Measurements from ENCODE around the gene MARF1. TPM values are rescaled to one million over a fixed set of nuclear protein-coding genes. Genes with fewer than 3 reads are reported as not detected.
"Not testable (repeated sequence)": the region's sequence is repeated elsewhere in the genome, so short reads cannot be mapped to it uniquely, and the experiment has no call there.

MARF1 gene
- total RNA-seq, 1 donor from 2014 or later = 15.3 TPM

GRCh38 chr16:15650698-15651171 is 7.8 kb upstream of the MARF1 start:
- DNase-seq = peak; percentile 39

GRCh38 chr16:15650019-15650697 is 7.2 kb upstream of the MARF1 start, which contains the start of gene NDE1:
Gene NDE1 (plus strand): TSS chr16:15650245. CDS start chr16:15664779, 14,534 bp downstream.
- peak; percentile 93 for DNase-seq

- no peak for DNase-seq
These were observed 6.7 kb upstream of the MARF1 start for GRCh38 chr16:15649727-15650018.

- DNase-seq = not testable (repeated sequence)
These were observed 6.4 kb upstream of the MARF1 start for GRCh38 chr16:15649311-15649710.

GRCh38 chr16:15648135-15648730 is 5.3 kb upstream of the MARF1 start:
- DNase-seq = no peak

DNA sequence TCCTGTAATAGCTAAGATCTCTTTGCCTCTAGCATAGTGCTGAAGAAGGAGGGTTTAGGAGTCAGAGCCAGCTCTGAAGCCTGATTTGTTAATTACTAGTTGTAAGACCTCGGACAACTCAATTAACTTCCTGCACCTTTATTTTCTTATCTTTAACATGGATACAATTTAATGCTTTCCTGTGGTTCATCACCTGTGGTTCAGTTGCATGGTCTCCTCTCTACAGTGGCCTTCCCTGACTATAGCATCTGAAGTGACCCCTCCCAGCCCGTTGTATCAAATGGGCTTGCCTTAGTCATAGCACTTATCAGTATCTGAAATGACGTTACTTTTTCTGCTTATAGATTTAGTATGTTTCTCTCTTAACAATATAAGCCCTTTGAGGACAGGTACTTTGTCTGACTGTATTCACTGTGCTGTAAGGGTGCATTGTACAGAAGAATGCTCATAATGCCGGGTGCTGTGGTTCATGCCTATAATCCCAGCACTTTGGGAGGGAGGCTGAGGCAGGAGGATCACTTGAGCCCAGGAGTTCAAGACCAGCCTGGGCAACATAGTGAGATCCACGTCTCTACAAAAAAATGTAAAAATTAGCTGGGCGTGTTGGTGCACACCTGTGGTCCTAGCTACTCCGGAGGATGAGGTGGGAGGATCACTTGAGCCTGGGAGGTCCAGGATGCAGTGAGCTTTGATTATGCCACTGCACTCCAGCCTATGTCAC is 4.5 kb upstream of the MARF1 start:
- no peak for DNase-seq

DNA sequence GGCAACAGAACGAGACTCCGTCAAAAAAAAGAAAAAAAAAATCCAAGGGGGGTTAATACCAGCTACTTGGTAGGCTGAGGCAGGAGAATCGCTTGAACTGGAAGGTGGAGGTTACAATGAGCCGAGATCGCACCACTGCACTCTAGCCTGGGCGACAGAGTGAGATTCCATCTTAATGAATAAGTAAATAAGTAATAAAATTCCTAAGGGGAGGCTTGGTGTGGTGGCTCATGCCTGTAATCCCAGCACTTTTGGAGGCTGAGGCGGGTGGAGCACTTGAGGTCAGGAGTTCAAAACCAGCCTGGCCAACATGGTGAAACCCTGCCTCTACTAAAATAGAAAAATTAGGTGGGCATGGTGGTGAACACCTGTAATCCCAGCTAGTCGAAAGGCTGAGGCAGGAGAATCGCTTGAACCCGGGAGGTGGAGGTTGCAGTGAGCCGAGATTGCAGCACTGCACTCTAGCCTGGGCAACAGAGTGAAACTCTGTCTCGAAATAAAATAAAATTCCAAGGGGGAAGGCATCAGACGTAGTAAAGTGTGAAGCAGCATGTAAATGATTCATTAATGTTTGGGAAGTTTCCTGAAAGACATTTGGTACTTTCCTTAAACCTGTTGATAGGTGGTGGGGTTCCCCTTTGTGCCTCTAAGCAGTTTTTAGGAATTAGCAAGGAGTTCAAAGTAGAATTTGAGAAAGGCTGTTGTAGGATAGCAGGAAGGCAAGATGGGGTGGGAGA is 3.8 kb upstream of the MARF1 start:
- DNase-seq = not testable (repeated sequence)

GRCh38 chr16:15644962-15645465 is 2.1 kb upstream of the MARF1 start:
- DNase-seq = peak; percentile 41

GRCh38 chr16:15644267-15644961 is 1.5 kb upstream of the MARF1 start:
- no peak for DNase-seq

DNA sequence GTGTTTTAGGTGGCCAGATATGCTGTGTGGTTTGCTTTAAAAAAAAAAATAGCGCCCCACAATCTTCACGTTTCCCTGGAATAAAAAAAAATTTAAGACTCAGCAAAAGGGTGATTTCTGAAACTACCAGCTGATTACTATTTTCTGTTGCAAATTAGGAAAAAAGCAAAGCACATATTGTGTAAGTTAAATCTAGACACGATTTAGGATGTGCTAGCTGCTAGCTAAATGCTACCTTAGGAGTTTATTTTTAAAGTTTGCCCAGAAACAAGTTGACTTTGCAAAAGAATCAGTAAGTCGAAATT is 944 bp upstream of the MARF1 start:
- DNase-seq = no peak

DNA sequence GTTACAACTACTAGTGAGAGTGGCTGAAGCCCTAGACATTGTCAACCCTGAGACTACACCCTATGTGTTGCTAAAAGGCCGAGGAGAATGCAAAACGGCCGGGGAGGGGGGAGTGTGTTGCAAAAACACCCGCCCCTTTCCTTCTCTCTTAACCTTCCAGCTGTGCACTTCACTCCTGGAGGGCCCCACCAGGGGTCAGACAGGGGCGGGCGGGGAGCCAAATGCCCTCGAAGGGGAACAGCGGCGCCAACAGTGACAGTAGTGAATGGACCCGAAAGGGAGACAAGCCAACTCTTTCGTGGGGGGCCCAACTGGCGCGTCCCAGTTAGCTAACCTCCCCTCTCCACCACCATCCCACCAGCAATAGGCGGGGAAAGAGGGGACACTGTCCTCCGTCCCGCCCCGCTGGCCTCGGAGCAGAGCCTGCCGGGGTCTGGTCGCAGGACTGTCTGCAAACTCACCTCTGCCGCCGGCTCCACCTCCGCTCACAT is 352 bp downstream of the MARF1 start:
- DNase-seq = peak; percentile 67

- no peak for DNase-seq
These were observed 999 bp downstream of the MARF1 start for GRCh38 chr16:15641753-15642556.

DNA sequence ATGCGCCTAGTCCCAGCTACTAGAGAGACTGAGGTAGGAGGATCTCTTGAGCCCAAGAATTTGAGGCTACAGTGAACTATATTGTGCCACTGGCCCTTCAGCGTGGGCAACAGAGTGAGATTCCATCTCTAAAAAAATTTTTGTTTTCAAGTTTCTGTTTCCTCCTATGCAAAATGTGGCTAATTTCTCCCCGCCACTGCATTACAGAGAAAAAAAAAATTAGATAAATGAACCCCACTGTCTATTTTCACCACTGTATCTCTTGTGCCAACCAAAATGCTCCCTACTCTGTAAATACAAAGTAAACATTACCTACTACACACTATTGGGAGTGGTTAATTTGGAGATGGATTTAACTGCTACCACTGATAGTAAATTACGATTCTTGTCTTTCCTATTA is 2.0 kb downstream of the MARF1 start:
- DNase-seq = no peak

DNA sequence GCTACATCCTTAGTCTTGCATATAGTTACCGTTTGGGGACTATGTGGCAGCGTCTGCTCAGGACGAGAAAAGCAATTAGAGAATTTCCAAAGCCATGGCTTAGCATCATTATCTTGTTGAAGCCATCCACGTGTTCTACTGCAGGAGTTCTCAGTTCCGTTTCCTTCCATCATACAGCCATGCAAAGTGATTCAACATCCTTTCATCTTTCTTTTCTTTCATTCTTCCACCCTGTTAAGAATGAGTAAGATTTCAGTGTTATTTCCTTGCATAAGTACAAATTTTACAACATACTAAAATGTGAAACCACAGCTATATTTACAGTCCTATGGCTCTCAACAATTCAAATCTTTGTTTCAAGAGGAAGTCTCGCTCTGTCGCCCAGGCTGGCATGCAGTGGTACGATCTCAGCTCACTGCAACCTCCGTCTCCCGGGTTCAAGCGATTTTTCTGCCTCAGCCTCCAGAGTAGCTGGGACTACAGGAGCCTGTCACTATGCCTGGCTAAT is 3.8 kb downstream of the MARF1 start:
- DNase-seq = no peak

DNA sequence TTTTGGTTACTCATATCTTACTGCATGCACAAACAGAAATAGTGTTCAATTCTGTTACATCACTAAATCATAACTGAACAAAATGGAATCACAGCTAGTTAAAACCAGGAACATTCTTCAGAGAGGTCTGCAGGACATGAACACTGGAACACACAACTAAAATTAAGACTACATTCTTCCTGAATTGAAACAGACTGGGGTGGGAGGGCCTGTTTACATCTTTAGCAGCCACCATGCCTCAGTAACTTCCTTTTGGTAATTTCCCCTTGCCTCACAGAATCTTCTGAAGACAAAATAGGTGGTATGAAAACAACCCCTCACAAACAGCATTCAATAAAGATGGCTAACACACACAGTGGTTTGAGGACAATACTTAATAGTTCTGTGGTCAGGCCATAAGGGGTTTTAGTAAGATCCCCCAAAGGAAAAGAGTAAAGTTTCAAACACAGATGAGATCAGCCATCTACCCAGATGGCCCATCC is 6.5 kb downstream of the MARF1 start:
- peak; percentile 17 for DNase-seq

- no peak for DNase-seq
These were observed 7.0 kb downstream of the MARF1 start for GRCh38 chr16:15635926-15636325.

GRCh38 chr16:15631730-15632409 is 11.1 kb downstream of the MARF1 start:
- no peak for DNase-seq

DNA sequence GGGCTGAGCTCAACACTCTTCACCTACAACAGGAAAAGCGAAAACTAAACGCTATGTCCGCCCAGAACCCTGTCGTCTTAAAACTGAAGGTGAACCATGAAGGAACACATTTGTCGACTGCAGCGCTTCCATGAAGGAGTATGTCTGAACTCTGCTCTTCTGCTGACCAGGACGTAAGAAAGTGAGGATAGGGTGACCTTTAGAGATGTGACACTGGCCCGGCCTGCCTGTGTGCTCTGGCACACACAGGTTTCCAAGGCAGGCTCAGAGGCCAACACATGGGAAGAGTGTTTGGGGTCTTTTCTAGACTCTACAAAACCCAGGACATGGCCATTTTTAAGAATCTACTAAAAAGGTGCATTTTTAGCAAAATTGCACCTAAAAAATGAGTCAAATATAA is 21.1 kb downstream of the MARF1 start:
- no peak for DNase-seq

DNA sequence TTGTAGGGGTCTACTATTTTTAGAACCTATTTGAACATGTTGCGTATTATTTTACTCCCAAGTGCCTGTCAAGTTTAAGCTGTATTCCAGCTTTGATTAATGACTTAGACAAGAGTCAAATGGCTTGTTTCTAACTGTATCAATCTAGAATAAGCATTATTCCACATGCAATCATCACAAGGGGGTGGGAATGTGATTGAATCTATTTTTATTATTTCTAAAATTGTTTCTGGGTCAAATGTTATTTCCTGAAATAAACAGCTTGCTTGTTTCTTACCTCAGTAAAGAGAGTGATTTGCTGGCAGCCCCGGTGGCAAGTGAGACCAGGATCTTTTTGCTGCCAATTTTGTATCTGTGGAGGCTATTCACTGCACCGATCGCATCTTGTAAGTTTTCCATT is 21.5 kb downstream of the MARF1 start:
- no peak for DNase-seq

- DNase-seq = no peak
These were observed 22.3 kb downstream of the MARF1 start for GRCh38 chr16:15620611-15621195.

Data from dermis blood vessel endothelial cell (primary cell).